Loucy (cell line): Measurements from ENCODE around the gene ENO4.

Source experiments
- H2AFZ ChIP-seq: fragments of 200-600 bp; sonication (generic); 2 replicates; pipeline ENCODE4 v1.6.0; 2016; ENCODE audit warnings: antibody characterized with exemption, mild to moderate bottlenecking, low read length, moderate library complexity
- H3F3A ChIP-seq: fragments of 200-600 bp; 2 replicates; pipeline ENCODE4 v1.6.0; 2016; ENCODE audit warnings: antibody characterized with exemption, low read depth, mild to moderate bottlenecking
- H3K27me3 ChIP-seq: fragments of 200-600 bp; sonication (generic); 2 replicates; pipeline ENCODE4 v1.6.1; 2014; ENCODE audit warnings: low read length, mild to moderate bottlenecking; ENCODE audit not compliant: insufficient read depth, poor library complexity, severe bottlenecking
- H3K36me3 ChIP-seq: fragments of 200-600 bp; sonication (generic); 2 replicates; pipeline ENCODE4 v1.6.1; 2016; ENCODE audit warnings: low read length; ENCODE audit not compliant: insufficient read depth
- H3K4me1 ChIP-seq: fragments of 200-600 bp; sonication (generic); 2 replicates; pipeline ENCODE4 v1.5.1; 2014; ENCODE audit warnings: low read length, mild to moderate bottlenecking; ENCODE audit not compliant: insufficient read depth, poor library complexity, severe bottlenecking
- H3K4me2 ChIP-seq: fragments of 200-600 bp; sonication (generic); 2 replicates; pipeline ENCODE4 v1.6.0; 2014; ENCODE audit warnings: antibody characterized with exemption, low read length, low read depth, mild to moderate bottlenecking; ENCODE audit not compliant: poor library complexity, severe bottlenecking
- H3K4me3 ChIP-seq: fragments of 200-600 bp; sonication (generic); 2 replicates; pipeline ENCODE4 v1.5.1; 2014; ENCODE audit warnings: low read length, mild to moderate bottlenecking, mixed read lengths; ENCODE audit not compliant: poor library complexity, severe bottlenecking
- H3K79me2 ChIP-seq: fragments of 200-600 bp; sonication (generic); 2 replicates; pipeline ENCODE4 v1.6.1; 2014; ENCODE audit warnings: low read length; ENCODE audit not compliant: insufficient read depth
- H3K9ac ChIP-seq: fragments of 200-600 bp; sonication (generic); 2 replicates; pipeline ENCODE4 v1.6.0; 2014; ENCODE audit warnings: mild to moderate bottlenecking, low read depth, low read length, moderate library complexity; ENCODE audit not compliant: poor library complexity, severe bottlenecking
- H3K9me2 ChIP-seq: fragments of 200-600 bp; sonication (generic); replicated peaks from 2 replicates; pipeline ENCODE4 v1.6.1; 2016; ENCODE audit warnings: low read depth, low read length, mixed read lengths
- H3K9me3 ChIP-seq: fragments of 200-600 bp; sonication (generic); 2 replicates; pipeline ENCODE4 v1.6.1; 2014; ENCODE audit warnings: mild to moderate bottlenecking, antibody characterized with exemption, low read length, low read depth; ENCODE audit not compliant: insufficient read depth
- H4K20me1 ChIP-seq: fragments of 200-600 bp; sonication (generic); 2 replicates; pipeline ENCODE4 v1.6.0; 2014; ENCODE audit warnings: antibody characterized with exemption, low read length, mild to moderate bottlenecking; ENCODE audit not compliant: insufficient read depth, poor library complexity, severe bottlenecking
- EZH2phosphoT487 ChIP-seq: fragments of 200-600 bp; IDR thresholded peaks from 2 replicates; pipeline ENCODE4 v1.6.1; 2018; ENCODE audit warnings: antibody characterized with exemption, mild to moderate bottlenecking, moderate library complexity, borderline replicate concordance
- TF ChIP-seq, protein P1 (sequence below): fragments of 200-600 bp; sonication (generic); conservative IDR thresholded peaks from 2 replicates; pipeline ENCODE4 v1.5.1; 2014; ENCODE audit warnings: mild to moderate bottlenecking, antibody characterized with exemption, low read length

ENO4 gene

GRCh38 chr10:116825901-116826300 is 23.4 kb upstream of the ENO4 start:
- H3K79me2 ChIP-seq = no peaks in the 10 kb centered on the region
- H3K36me3 ChIP-seq = no peaks in the 10 kb centered on the region
- TF ChIP-seq, protein P1, sequence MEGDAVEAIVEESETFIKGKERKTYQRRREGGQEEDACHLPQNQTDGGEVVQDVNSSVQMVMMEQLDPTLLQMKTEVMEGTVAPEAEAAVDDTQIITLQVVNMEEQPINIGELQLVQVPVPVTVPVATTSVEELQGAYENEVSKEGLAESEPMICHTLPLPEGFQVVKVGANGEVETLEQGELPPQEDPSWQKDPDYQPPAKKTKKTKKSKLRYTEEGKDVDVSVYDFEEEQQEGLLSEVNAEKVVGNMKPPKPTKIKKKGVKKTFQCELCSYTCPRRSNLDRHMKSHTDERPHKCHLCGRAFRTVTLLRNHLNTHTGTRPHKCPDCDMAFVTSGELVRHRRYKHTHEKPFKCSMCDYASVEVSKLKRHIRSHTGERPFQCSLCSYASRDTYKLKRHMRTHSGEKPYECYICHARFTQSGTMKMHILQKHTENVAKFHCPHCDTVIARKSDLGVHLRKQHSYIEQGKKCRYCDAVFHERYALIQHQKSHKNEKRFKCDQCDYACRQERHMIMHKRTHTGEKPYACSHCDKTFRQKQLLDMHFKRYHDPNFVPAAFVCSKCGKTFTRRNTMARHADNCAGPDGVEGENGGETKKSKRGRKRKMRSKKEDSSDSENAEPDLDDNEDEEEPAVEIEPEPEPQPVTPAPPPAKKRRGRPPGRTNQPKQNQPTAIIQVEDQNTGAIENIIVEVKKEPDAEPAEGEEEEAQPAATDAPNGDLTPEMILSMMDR = no peak
- no peak for TF ChIP-seq EZH2phosphoT487
- no peak overlapping the region for H2AFZ ChIP-seq
- no peak overlapping the region for H3K4me2 ChIP-seq
- no peaks in the 10 kb centered on the region for H3F3A ChIP-seq
- H3K4me1 ChIP-seq = no peaks in the 10 kb centered on the region
- no peaks in the 10 kb centered on the region for H3K9me3 ChIP-seq
- no peaks in the 10 kb centered on the region for H3K9me2 ChIP-seq
- no peak overlapping the region for H3K4me3 ChIP-seq
- H4K20me1 ChIP-seq = no peaks in the 10 kb centered on the region
- no peak overlapping the region for H3K9ac ChIP-seq
- H3K27me3 ChIP-seq = no peaks in the 10 kb centered on the region

- Histone ChIP-seq H2AFZ (no peak overlapping the region), H3K27me3 (no peaks in the 10 kb centered on the region), H4K20me1 (no peaks in the 10 kb centered on the region), H3K36me3 (no peaks in the 10 kb centered on the region), H3K4me2 (no peak overlapping the region), H3K79me2 (no peaks in the 10 kb centered on the region), H3K9me2 (no peaks in the 10 kb centered on the region), H3K9ac (no peak overlapping the region), H3K9me3 (no peaks in the 10 kb centered on the region), H3F3A (no peaks in the 10 kb centered on the region), H3K4me3 (no peak overlapping the region), H3K4me1 (no peaks in the 10 kb centered on the region)
- TF ChIP-seq, protein P1 = no peak
- no peak for TF ChIP-seq EZH2phosphoT487
Measured at GRCh38 chr10:116826803-116827202, 22.5 kb upstream of the ENO4 start.

DNA sequence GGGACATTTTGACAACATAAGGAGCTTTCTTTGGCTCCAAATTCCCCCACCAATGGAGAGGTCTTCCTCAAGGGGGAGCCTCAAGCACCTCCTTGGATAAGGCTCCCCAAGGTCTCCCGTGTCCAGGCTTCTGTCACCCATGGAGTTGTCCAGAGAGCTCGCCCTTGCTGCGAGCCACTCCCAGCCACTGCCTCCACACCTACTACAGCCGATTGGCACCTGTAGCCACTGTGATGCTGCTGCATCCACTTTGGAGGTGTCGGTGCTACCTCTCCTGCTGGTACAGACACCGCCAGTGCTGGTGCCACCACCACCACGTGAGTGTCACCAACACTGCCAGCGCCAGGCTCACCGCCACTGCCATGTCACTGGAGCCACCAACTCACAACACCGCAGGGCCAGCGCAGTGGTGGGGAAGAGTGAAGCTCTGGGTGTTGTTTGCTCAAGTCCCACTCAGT is 22.1 kb upstream of the ENO4 start:
- Histone ChIP-seq H3K79me2 (no peaks in the 10 kb centered on the region), H4K20me1 (no peaks in the 10 kb centered on the region), H3K27me3 (no peaks in the 10 kb centered on the region), H3K4me2 (no peak overlapping the region), H3F3A (no peaks in the 10 kb centered on the region), H3K4me1 (no peaks in the 10 kb centered on the region), H3K36me3 (no peaks in the 10 kb centered on the region), H3K9me2 (no peaks in the 10 kb centered on the region), H3K9ac (no peak overlapping the region), H3K4me3 (no peak overlapping the region), H3K9me3 (no peaks in the 10 kb centered on the region), H2AFZ (no peak overlapping the region)
- no peak for TF ChIP-seq EZH2phosphoT487
- TF ChIP-seq, protein P1 = 0 out of 2 replicates have a peak, but pooled peaks have one; percentile 7
